K562 (cell line): ENCODE data around the gene SLC36A2. TPM values are rescaled to one million over a fixed set of nuclear protein-coding genes. Genes with fewer than 3 reads are reported as not detected.

ENCODE experiments used
- ATAC-seq: fragments of 200-7000 bp; cut with Tn5 transposase; 3 replicates; pipeline ENCODE4 v1.9.1; 2020; ENCODE audit warnings: moderate library complexity
- BruUV-seq: library from RNA; stranded (reverse); fragments of 400-500 nt; replicated peaks from 2 replicates; lab custom pipeline; 2021; lab: Mats Ljungman, UMichigan
- CTCF ChIA-PET: fragments of 300-600 bp; formaldehyde crosslinking; extraction: SDS; loops from one replicate; lab custom pipeline; 2021; ENCODE audit warnings: low intra/inter-chr PET ratio; lab: Yijun Ruan, JAX
- POLR2A ChIA-PET: fragments of 300-600, 350-650 bp; sonication (Branson Sonifier 250); formaldehyde crosslinking; extraction: SDS; loops from one replicate; lab custom pipeline; 2021; ENCODE audit warnings: antibody characterized with exemption, inconsistent platforms; lab: Yijun Ruan, JAX
- DNase-seq, 4 experiments: peaks; one replicate each; pipeline versions ENCODE4 v3.0.0 to v3.0.0-alpha.2; 2011 to 2018; ENCODE audit warnings: low spot score in 3 of 4, mixed read lengths in 3 of 4; ENCODE audit errors: extremely low read depth in 1 of 4
- FAIRE-seq: peaks from 2 replicates; lab custom pipeline; 2011; peaks lifted over from hg19 to GRCh38; lab: Jason Lieb, UNC
- H2AFZ ChIP-seq: 2 replicates; pipeline ENCODE4 v1.6.0; 2011; ENCODE audit warnings: low read depth, low read length, control low read depth, inconsistent platforms
- H3K27ac ChIP-seq: fragments of 200-600 bp; 3 replicates; pipeline ENCODE4 v1.8.0; 2011; ENCODE audit warnings: low read depth, mild to moderate bottlenecking, control low read depth, inconsistent platforms, low read length, moderate library complexity, mixed read lengths; ENCODE audit errors: extremely low read depth
- H3K27me3 ChIP-seq, 2 experiments: fragments of 300-600 bp in 1 of 2; 2 replicates in 1 of 2; 3 replicates in 1 of 2; pipeline versions ENCODE4 v1.6.0 to v1.8.0; 2011; ENCODE audit warnings: inconsistent platforms in 2 of 2, low read length in 2 of 2, mild to moderate bottlenecking in 1 of 2, mixed read lengths in 1 of 2, moderate library complexity in 1 of 2; ENCODE audit not compliant: control insufficient read depth in 2 of 2, insufficient read depth in 2 of 2
- H3K36me3 ChIP-seq: fragments of 300-600 bp; 3 replicates; pipeline ENCODE4 v1.8.0; 2011; ENCODE audit warnings: mild to moderate bottlenecking, low read length, inconsistent platforms; ENCODE audit not compliant: control insufficient read depth, insufficient read depth
- H3K4me1 ChIP-seq, 2 experiments: fragments of 200-600 bp in 1 of 2; replicated peaks in 1 of 2; 2 replicates in 1 of 2; 3 replicates in 1 of 2; pipeline versions ENCODE4 v1.5.1 to v1.8.0; 2011; ENCODE audit warnings: inconsistent platforms in 2 of 2, low read length in 2 of 2, mild to moderate bottlenecking in 1 of 2, mixed read lengths in 1 of 2, moderate library complexity in 1 of 2; ENCODE audit not compliant: control insufficient read depth in 2 of 2, insufficient read depth in 2 of 2
- H3K4me2 ChIP-seq: 2 replicates; pipeline ENCODE4 v1.6.1; 2011; ENCODE audit warnings: low read length, control low read depth, inconsistent platforms, mixed read lengths; ENCODE audit not compliant: insufficient read depth
- H3K4me3 ChIP-seq: fragments of 200-600 bp; sonication (generic), shearing (Covaris generic); 2 replicates; pipeline ENCODE4 v1.5.1; 2016; ENCODE audit warnings: control low read depth, inconsistent platforms
- H3K79me2 ChIP-seq: fragments of 200-600 bp; 3 replicates; pipeline ENCODE4 v1.8.0; 2011; ENCODE audit warnings: low read length, inconsistent platforms; ENCODE audit not compliant: control insufficient read depth, insufficient read depth
- H3K9ac ChIP-seq, 2 experiments: 2 replicates each; pipeline versions ENCODE4 v1.6.0 to v1.6.1; 2011; ENCODE audit warnings: low read depth in 2 of 2, low read length in 2 of 2, control low read depth in 1 of 2, inconsistent platforms in 1 of 2, mild to moderate bottlenecking in 1 of 2, mixed read lengths in 1 of 2; ENCODE audit not compliant: insufficient read depth in 1 of 2
- H3K9me1 ChIP-seq: one replicate; pipeline ENCODE4 v1.6.0; 2011; ENCODE audit warnings: inconsistent platforms, mild to moderate bottlenecking, low read length, moderate library complexity; ENCODE audit not compliant: control insufficient read depth, insufficient read depth
- H3K9me3 ChIP-seq: replicated peaks from 2 replicates; pipeline ENCODE4 v1.5.1; 2011; ENCODE audit warnings: low read depth, low read length, inconsistent platforms; ENCODE audit not compliant: control insufficient read depth, insufficient read depth
- H4K20me1 ChIP-seq: replicated peaks from 2 replicates; pipeline ENCODE4 v1.6.1; 2011; ENCODE audit warnings: low read length, inconsistent platforms, mixed read lengths; ENCODE audit not compliant: control insufficient read depth, insufficient read depth
- HDGF ChIP-seq: fragments of 450-650 bp; IDR thresholded peaks from 2 replicates; pipeline ENCODE4 v1.6.1; 2016
- KLF16 ChIP-seq: IDR thresholded peaks from 2 replicates; pipeline ENCODE4 v1.6.1; 2016; ENCODE audit warnings: antibody characterized with exemption
- RNF219 ChIP-seq: fragments of 250-450 bp; sonication (Bioruptor Pico); IDR thresholded peaks from 2 replicates; pipeline ENCODE4 v1.5.0; 2022; ENCODE audit warnings: mild to moderate bottlenecking
- SRSF7 ChIP-seq: fragments of 200-400 bp; formaldehyde crosslinking; optimal IDR thresholded peaks from 2 replicates; pipeline ENCODE3; 2017; ENCODE audit warnings: mild to moderate bottlenecking, low read depth, low read length
- TFAM ChIP-seq: fragments of 250-450 bp; sonication (Bioruptor Pico); conservative IDR thresholded peaks from 2 replicates; pipeline ENCODE4 v1.5.0; 2021; ENCODE audit warnings: mild to moderate bottlenecking, moderate library complexity
- ZMIZ1 ChIP-seq, 2 experiments: fragments of 150-350 bp in 1 of 2; IDR thresholded peaks; 2 replicates each; pipeline ENCODE4 v1.6.1; 2012 to 2016; ENCODE audit warnings: low read depth in 2 of 2, low read length in 2 of 2, mild to moderate bottlenecking in 1 of 2, moderate library complexity in 1 of 2
- ZNF668 ChIP-seq: fragments of 250-450 bp; sonication (Bioruptor Pico); IDR thresholded peaks from 2 replicates; pipeline ENCODE4 v1.8.0; 2022; ENCODE audit warnings: mild to moderate bottlenecking, inconsistent platforms
- WGBS: fragments of 100-300 bp; shearing (Covaris generic); methylation state at CpG from one replicate; pipeline ENCODE4 v1.1.6; 2016; ENCODE audit warnings: low coverage, mixed read lengths; ENCODE audit not compliant: insufficient coverage; ENCODE audit errors: missing lambda C conversion rate; 5-methylcytosine and 5-hydroxymethylcytosine counted together
- in situ Hi-C: fragments of 300-500 bp; cut with MboI; formaldehyde crosslinking; loops from 4 replicates; pipeline ENCODE4 v1.15.0; 2018; ENCODE audit warnings: inconsistent platforms, mixed read lengths
- intact Hi-C: fragments of 100-400 bp; cut with micrococcal nuclease; formaldehyde crosslinking; loops from 2 replicates; pipeline ENCODE4 v1.14.2; 2022
- polyA plus RNA-seq, 8 experiments: library from polyadenylated mRNA; depleted of rRNA in 4 of 8; stranded (reverse) in 5 of 8; unstranded in 3 of 8; fragments of >200 nt; fragmentation: Nextera tagmentation in 2 of 8; fragmentation: Illumina TruSeq in 1 of 8; extraction: Ambion mirVana in 2 of 8; extraction: Trizol in 1 of 8; gene quantifications; 2 replicates each; pipeline versions ENCODE4 v1.2.1 to v1.2.3, GENCODE V29; 2011 to 2014; ENCODE audit warnings: inconsistent platforms in 1 of 8, missing spikeins in 1 of 8
- total RNA-seq, 7 experiments: library from RNA; depleted of rRNA in 6 of 7; stranded (reverse); fragments of >200 nt in 6 of 7; fragmentation: Illumina TruSeq in 2 of 7; extraction: Trizol in 2 of 7; gene quantifications; 2 replicates each; pipeline versions ENCODE4 v1.2.1 to v1.2.3, GENCODE V29; 2011 to 2021; ENCODE audit warnings: low replicate concordance in 1 of 7

SLC36A2 gene
- total and polyA plus RNA-seq, 9 of the 15 experiments (the other 6 are each of a cell fraction or from before 2014, with no cell fraction given): not detected

DNA sequence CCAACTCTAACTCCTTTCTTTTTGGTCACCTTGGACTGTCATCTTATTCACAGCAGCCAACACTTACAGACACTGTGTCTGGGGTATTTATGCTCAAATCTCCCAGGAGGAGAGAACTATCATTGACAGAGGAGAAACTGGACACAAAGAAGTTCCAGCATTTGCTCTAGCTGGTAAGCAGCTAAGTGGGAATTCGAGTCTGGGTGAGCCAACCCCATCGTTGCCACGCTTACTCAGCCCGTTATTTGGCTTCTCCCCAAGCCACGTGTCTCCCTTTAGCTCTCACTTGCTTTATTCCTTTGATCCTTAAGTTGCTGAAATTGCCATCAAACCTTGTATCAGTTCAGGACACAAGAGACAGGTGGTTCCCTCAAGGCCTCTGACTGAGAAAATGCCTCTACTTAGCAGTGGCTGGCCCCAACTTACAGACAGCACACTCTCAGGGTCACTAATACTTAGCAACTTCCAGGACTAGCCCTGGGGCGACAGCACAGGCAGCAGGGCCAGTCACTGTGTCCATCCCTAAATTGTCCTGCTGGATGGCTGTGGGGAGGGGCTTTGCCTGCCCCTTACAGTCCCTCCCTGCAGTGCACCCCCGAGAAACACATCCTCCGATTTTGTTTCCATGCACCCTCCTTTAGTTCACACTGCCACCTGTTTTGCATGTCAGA, 1.4 kb downstream of the SLC36A2 start:
- FAIRE-seq (no peak), DNase-seq (no peak), ATAC-seq (no peak; the same call in 2 of the 3 replicates)
- Histone ChIP-seq H3K9me3 (no peaks in the 10 kb centered on the region), H3K9ac (no peak overlapping the region), H3K27me3 (peaks cover 4 to 38% of the 10 kb centered on the region in 2 experiments), H3K4me1 (no peaks in the 10 kb centered on the region), H3K9me1 (no peaks in the 10 kb centered on the region), H3K27ac (no peak overlapping the region), H4K20me1 (no peaks in the 10 kb centered on the region; the same call in 1 of the 2 replicates), H3K4me3 (no peak overlapping the region), H3K36me3 (no peaks in the 10 kb centered on the region), H3K79me2 (no peaks in the 10 kb centered on the region), H3K4me2 (no peak overlapping the region), H2AFZ (no peak overlapping the region)
- in situ Hi-C loops: no loop called here
- no TSS peak for BruUV-seq
- ChIA-PET CTCF (no interaction called here), POLR2A (no interaction called here)
- TF ChIP-seq RNF219 (CRISPR knock-in tag) (no peak), KLF16 (no peak), ZMIZ1 (IDR thresholded peaks at IDR 0.05; ENCODE audit: low read depth in 2 of 2, low read length in 2 of 2) (no peak), TFAM (CRISPR knock-in tag) (no peak), SRSF7 (no peak), ZNF668 (CRISPR knock-in tag) (no peak), HDGF (no peak)
- WGBS: 1% methylated on average over 8 of the region's 8 CpGs
- intact Hi-C loops: no loop called here
